Stimulated activated CD4-positive, alpha-beta T cell treated with anti-CD3 and anti-CD28 coated beads, Interleukin-12 subunit alpha, Interleukin-12 subunit beta, amount 100 ng/mL, for 48 hours (primary cell): ENCODE data around the gene CFAP221.

Experiments
- DNase-seq, 3 donors: peaks; one replicate each; pipeline ENCODE4 v3.0.0-alpha.2; 2020; ENCODE audit warnings: low read depth in 2 of 3, low spot score in 1 of 3

Gene CFAP221

GRCh38 chr2:119697290-119698020 is 153.2 kb downstream of the CFAP221 start:
- no peak for DNase-seq

- no peak for DNase-seq
Observed at GRCh38 chr2:119698246-119698645, 154.0 kb downstream of the CFAP221 start.

GRCh38 chr2:119699016-119699606 is 154.9 kb downstream of the CFAP221 start:
- no peak for DNase-seq

- DNase-seq, result no peak
Observed at GRCh38 chr2:119700866-119701265, 156.6 kb downstream of the CFAP221 start.

GRCh38 chr2:119701352-119701751 is 157.1 kb downstream of the CFAP221 start:
- DNase-seq, result no peak

GRCh38 chr2:119702203-119702917 is 158.1 kb downstream of the CFAP221 start:
- no peak for DNase-seq

- DNase-seq, result peak; percentile 50 to 68 (median 58)
Observed at GRCh38 chr2:119702918-119703401, 158.7 kb downstream of the CFAP221 start.

GRCh38 chr2:119703526-119703925 is 159.3 kb downstream of the CFAP221 start:
- no peak for DNase-seq

GRCh38 chr2:119704670-119705120 is 160.4 kb downstream of the CFAP221 start:
- peak in 1 of 3 donors; percentile 13 for DNase-seq

- no peak for DNase-seq
Observed at GRCh38 chr2:119706221-119706620, 162.0 kb downstream of the CFAP221 start.
